Thymus (tissue), 11 donors: ENCODE results near the gene RGS6. TPM values are rescaled to one million over a fixed set of nuclear protein-coding genes. Genes with fewer than 3 reads are reported as not detected.

Experiments used
- DNase-seq, 9 donors: peaks; one replicate each; pipeline ENCODE4 v3.0.0-alpha.2; 2013; ENCODE audit warnings: low spot score in 9 of 9, low read depth in 6 of 9, missing footprints in 1 of 9
- H3K27ac ChIP-seq, 2 donors: one replicate each; pipeline ENCODE4 v1.5.1; 2013; ENCODE audit warnings: control low read depth in 1 of 2, low read depth in 1 of 2, low read length in 1 of 2, mild to moderate bottlenecking in 1 of 2, moderate library complexity in 1 of 2
- H3K27me3 ChIP-seq, 2 donors: one replicate each; pipeline ENCODE4 v1.5.1; 2013; ENCODE audit warnings: low read length in 1 of 2; ENCODE audit not compliant: control insufficient read depth in 2 of 2, insufficient read depth in 1 of 2
- H3K36me3 ChIP-seq, 2 donors: one replicate each; pipeline ENCODE4 v1.5.1; 2013; ENCODE audit warnings: low read length in 1 of 2, mild to moderate bottlenecking in 1 of 2, moderate library complexity in 1 of 2; ENCODE audit not compliant: control insufficient read depth in 2 of 2, insufficient read depth in 2 of 2
- H3K4me1 ChIP-seq, 2 donors: one replicate each; pipeline ENCODE4 v1.5.1; 2013; ENCODE audit warnings: low read length in 2 of 2; ENCODE audit not compliant: control insufficient read depth in 2 of 2, insufficient read depth in 2 of 2
- H3K4me3 ChIP-seq, 2 donors: one replicate each; pipeline ENCODE4 v1.5.1; 2013; ENCODE audit warnings: low read length in 2 of 2, control low read depth in 1 of 2, mild to moderate bottlenecking in 1 of 2
- H3K9me3 ChIP-seq, 2 donors: one replicate each; pipeline ENCODE4 v1.5.1; 2013; ENCODE audit warnings: low read length in 1 of 2, mild to moderate bottlenecking in 1 of 2; ENCODE audit not compliant: control insufficient read depth in 2 of 2, insufficient read depth in 1 of 2
- WGBS: extraction: QIAGEN DNeasy Blood & Tissue Kit; methylation state at CpG from one replicate; pipeline ENCODE4 v1.1.7; 2013; 5-methylcytosine and 5-hydroxymethylcytosine counted together
- polyA plus RNA-seq: library from polyadenylated mRNA; stranded (reverse); fragments of 200-250 nt; gene quantifications from one replicate; pipeline ENCODE4 v1.2.3, GENCODE V29; 2013
- total RNA-seq: library from RNA; stranded (reverse); fragments of 120-200 nt; gene quantifications from one replicate; pipeline ENCODE4 v1.2.4, GENCODE V29; 2013
- donor health status: healthy.

The RGS6 gene
- total and polyA plus RNA-seq, 2 donors: 0.28 to 0.80 TPM

GRCh38 chr14:72598306-72598705 is 666.1 kb downstream of the RGS6 start:
- DNase-seq: peak in 4 of 9 donors; percentile 11 to 57 (median 22)
- Histone ChIP-seq H3K4me3 (no peak overlapping the region), H3K27ac (no peak overlapping the region), H3K27me3 (no peaks in the 10 kb centered on the region), H3K9me3 (no peaks in the 10 kb centered on the region), H3K4me1 (peaks cover 7 to 52% of the 10 kb centered on the region in 2 donors), H3K36me3 (no peaks in the 10 kb centered on the region)
- WGBS: 61% methylated on average over 5 of the region's 5 CpGs

- 77% methylated on average over 16 of the region's 16 CpGs for WGBS
- no peak overlapping the region for H3K4me3 ChIP-seq
- H3K4me1 ChIP-seq: peaks cover under 1 to 38% of the 10 kb centered on the region in 2 donors
- no peaks in the 10 kb centered on the region for H3K36me3 ChIP-seq
- peaks cover 0 to 3% of the 10 kb centered on the region in 2 donors for H3K9me3 ChIP-seq
- H3K27ac ChIP-seq: no peak overlapping the region
- H3K27me3 ChIP-seq: no peaks in the 10 kb centered on the region
- peak in 1 of 9 donors; percentile 7 for DNase-seq
Observed at GRCh38 chr14:72599579-72600470, 667.6 kb downstream of the RGS6 start.

- H3K9me3 ChIP-seq: peaks cover 0 to 3% of the 10 kb centered on the region in 2 donors
- H3K4me3 ChIP-seq: no peak overlapping the region
- WGBS: 68% methylated on average over 9 of the region's 9 CpGs
- no peak for DNase-seq
- no peak overlapping the region for H3K27ac ChIP-seq
- H3K27me3 ChIP-seq: no peaks in the 10 kb centered on the region
- no peaks in the 10 kb centered on the region for H3K36me3 ChIP-seq
- H3K4me1 ChIP-seq: peaks cover 0 to 35% of the 10 kb centered on the region in 2 donors
Observed at GRCh38 chr14:72600551-72601330, 668.5 kb downstream of the RGS6 start.

GRCh38 chr14:72603639-72604038 is 671.4 kb downstream of the RGS6 start:
- no peak overlapping the region for H3K4me3 ChIP-seq
- no peak overlapping the region for H3K27ac ChIP-seq
- H3K36me3 ChIP-seq: no peaks in the 10 kb centered on the region
- DNase-seq: no peak
- WGBS: 92% methylated on average over 4 of the region's 4 CpGs
- H3K9me3 ChIP-seq: peaks cover 0 to 3% of the 10 kb centered on the region in 2 donors
- peaks cover 0 to 24% of the 10 kb centered on the region in 2 donors for H3K4me1 ChIP-seq
- no peaks in the 10 kb centered on the region for H3K27me3 ChIP-seq

GRCh38 chr14:72604133-72604532 is 671.9 kb downstream of the RGS6 start:
- DNase-seq: no peak
- Histone ChIP-seq H3K36me3 (no peaks in the 10 kb centered on the region), H3K9me3 (peaks cover 0 to 3% of the 10 kb centered on the region in 2 donors), H3K4me1 (peaks cover 0 to 19% of the 10 kb centered on the region in 2 donors), H3K27me3 (no peaks in the 10 kb centered on the region), H3K4me3 (no peak overlapping the region), H3K27ac (no peak overlapping the region)
- WGBS: 99% methylated on average over 3 of the region's 3 CpGs

GRCh38 chr14:72605096-72605920 is 673.1 kb downstream of the RGS6 start:
- WGBS: 91% methylated on average over 18 of the region's 18 CpGs
- no peak for DNase-seq
- peaks cover 0 to 11% of the 10 kb centered on the region in 2 donors for H3K4me1 ChIP-seq
- peaks cover 0 to 3% of the 10 kb centered on the region in 2 donors for H3K9me3 ChIP-seq
- H3K27ac ChIP-seq: no peak overlapping the region
- H3K4me3 ChIP-seq: no peak overlapping the region
- no peaks in the 10 kb centered on the region for H3K36me3 ChIP-seq
- H3K27me3 ChIP-seq: no peaks in the 10 kb centered on the region

GRCh38 chr14:72605921-72606220 is 673.6 kb downstream of the RGS6 start:
- Histone ChIP-seq H3K36me3 (no peaks in the 10 kb centered on the region), H3K4me1 (peaks cover 0 to 6% of the 10 kb centered on the region in 2 donors), H3K27ac (no peak overlapping the region), H3K9me3 (peaks cover 0 to 6% of the 10 kb centered on the region in 2 donors), H3K27me3 (no peaks in the 10 kb centered on the region), H3K4me3 (no peak overlapping the region)
- WGBS: 93% methylated on average over 3 of the region's 3 CpGs
- no peak for DNase-seq

GRCh38 chr14:72606879-72607278 is 674.6 kb downstream of the RGS6 start:
- H3K27me3 ChIP-seq: no peaks in the 10 kb centered on the region
- peaks cover 0 to 6% of the 10 kb centered on the region in 2 donors for H3K9me3 ChIP-seq
- H3K4me1 ChIP-seq: peaks cover 0 to 2% of the 10 kb centered on the region in 2 donors
- 95% methylated on average over 1 of the region's 1 CpG for WGBS
- no peak for DNase-seq
- no peak overlapping the region for H3K4me3 ChIP-seq
- H3K27ac ChIP-seq: no peak overlapping the region
- H3K36me3 ChIP-seq: no peaks in the 10 kb centered on the region
